Karpas-422 (cell line): ENCODE results near the gene DPCD. TPM values are rescaled to one million over a fixed set of nuclear protein-coding genes. Genes with fewer than 3 reads are reported as not detected.
"Not testable (repeated sequence)": the region's sequence is repeated elsewhere in the genome, so short reads cannot be mapped to it uniquely, and the experiment has no call there.

Experiments
- DNase-seq: peaks from one replicate; pipeline ENCODE4 v3.0.0-alpha.2; 2015
- H2AFZ ChIP-seq: fragments of 200-600 bp; sonication (generic); 2 replicates; pipeline ENCODE4 v1.6.1; 2014; ENCODE audit warnings: antibody characterized with exemption, low read length, mixed read lengths
- H3K27ac ChIP-seq: fragments of 200-600 bp; sonication (generic); 2 replicates; pipeline ENCODE4 v1.5.1; 2014; ENCODE audit warnings: mild to moderate bottlenecking, low read length, moderate library complexity
- H3K27me3 ChIP-seq: fragments of 200-600 bp; sonication (generic); 2 replicates; pipeline ENCODE4 v1.6.1; 2014; ENCODE audit warnings: low read length, mixed read lengths
- H3K36me3 ChIP-seq: fragments of 200-600 bp; sonication (generic); 2 replicates; pipeline ENCODE4 v1.6.1; 2014; ENCODE audit warnings: low read length, mixed read lengths; ENCODE audit not compliant: insufficient read depth
- H3K4me1 ChIP-seq: fragments of 200-600 bp; sonication (generic); 2 replicates; pipeline ENCODE4 v1.6.1; 2014; ENCODE audit warnings: mild to moderate bottlenecking, low read length, mixed read lengths
- H3K4me2 ChIP-seq: fragments of 200-600 bp; sonication (generic); 2 replicates; pipeline ENCODE4 v1.6.1; 2014; ENCODE audit warnings: low read length, low read depth, mild to moderate bottlenecking; ENCODE audit not compliant: poor library complexity, severe bottlenecking
- H3K4me3 ChIP-seq: fragments of 200-600 bp; sonication (generic); 2 replicates; pipeline ENCODE4 v1.5.1; 2014; ENCODE audit warnings: mild to moderate bottlenecking, antibody characterized with exemption, low read length, mixed read lengths
- H3K79me2 ChIP-seq: fragments of 200-600 bp; sonication (generic); 2 replicates; pipeline ENCODE4 v1.6.1; 2014; ENCODE audit warnings: mild to moderate bottlenecking, low read length, mixed read lengths
- H3K9ac ChIP-seq: fragments of 200-600 bp; sonication (generic); 2 replicates; pipeline ENCODE4 v1.6.0; 2014; ENCODE audit warnings: low read length
- H3K9me2 ChIP-seq: fragments of 200-600 bp; sonication (generic), shearing (Covaris generic); replicated peaks from 2 replicates; pipeline ENCODE4 v1.6.0; 2014; ENCODE audit warnings: mild to moderate bottlenecking, low read length, moderate library complexity; ENCODE audit not compliant: insufficient read depth
- H3K9me3 ChIP-seq: fragments of 300-700, 200-600 bp; sonication (generic); 2 replicates; pipeline ENCODE4 v1.6.1; 2014; ENCODE audit warnings: low read length, mixed read lengths
- H4K20me1 ChIP-seq: fragments of 200-600 bp; sonication (generic); 2 replicates; pipeline ENCODE4 v1.6.1; 2014; ENCODE audit warnings: mild to moderate bottlenecking, antibody characterized with exemption, low read length, low read depth; ENCODE audit not compliant: insufficient read depth
- total RNA-seq: library from RNA; depleted of rRNA; stranded (reverse); fragments of >200 nt; shearing (Covaris generic); gene quantifications from 2 replicates; pipeline ENCODE4 v1.2.3, GENCODE V29; 2014; ENCODE audit warnings: low replicate concordance

DPCD gene
- total RNA-seq, 1 experiment from 2014 or later, result 15.7 TPM

DNA sequence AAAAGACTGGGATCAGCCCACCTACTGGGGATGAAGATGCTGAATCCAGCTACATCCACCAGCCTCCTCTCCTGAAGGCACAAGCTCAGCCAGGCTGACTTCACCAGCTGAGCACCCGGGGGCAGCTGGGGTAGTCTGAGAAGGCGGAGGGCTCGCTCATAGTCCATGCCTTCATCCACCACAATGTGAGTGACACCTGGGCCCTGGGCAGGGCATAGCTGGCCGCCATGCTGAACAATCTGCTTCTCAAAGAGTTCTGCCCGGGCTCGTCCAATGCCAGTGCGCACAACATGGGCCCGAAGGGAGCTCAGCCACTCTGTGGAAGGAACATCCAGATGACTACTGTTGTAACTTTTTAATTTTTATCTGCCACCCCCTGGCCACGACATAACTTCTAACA is 2.3 kb upstream of the DPCD start:
- DNase-seq, result no peak
- Histone ChIP-seq H4K20me1 (no peaks in the 10 kb centered on the region), H2AFZ (no peak overlapping the region), H3K9ac (no peak overlapping the region), H3K4me2 (no peak overlapping the region), H3K9me3 (no peaks in the 10 kb centered on the region), H3K36me3 (no peaks in the 10 kb centered on the region), H3K9me2 (no peaks in the 10 kb centered on the region), H3K27ac (no peak overlapping the region), H3K4me1 (peaks cover 15% of the 10 kb centered on the region), H3K4me3 (no peak overlapping the region), H3K27me3 (no peaks in the 10 kb centered on the region), H3K79me2 (peaks cover 12% of the 10 kb centered on the region; the same call in 1 of the 2 replicates)

- H3K4me1 ChIP-seq, result peaks cover 24% of the 10 kb centered on the region
- H3K27ac ChIP-seq, result no peak overlapping the region
- H3K79me2 ChIP-seq, result peaks cover 12% of the 10 kb centered on the region; the same call in 1 of the 2 replicates
- H3K4me3 ChIP-seq, result peak overlapping the region; percentile 88
- H3K9me2 ChIP-seq, result no peaks in the 10 kb centered on the region
- no peak overlapping the region for H2AFZ ChIP-seq
- H3K27me3 ChIP-seq, result no peaks in the 10 kb centered on the region
- H4K20me1 ChIP-seq, result no peaks in the 10 kb centered on the region
- H3K4me2 ChIP-seq, result peak overlapping the region; percentile 78
- no peak for DNase-seq
- H3K36me3 ChIP-seq, result no peaks in the 10 kb centered on the region
- no peaks in the 10 kb centered on the region for H3K9me3 ChIP-seq
- peak overlapping the region; percentile 78 for H3K9ac ChIP-seq
Observed at GRCh38 chr10:101588879-101589278, 758 bp downstream of the DPCD start.

GRCh38 chr10:101593331-101593730 is 5.2 kb downstream of the DPCD start:
- not testable (repeated sequence) for H3K9me2 ChIP-seq, H2AFZ ChIP-seq, H3K79me2 ChIP-seq, H3K27me3 ChIP-seq, H3K9me3 ChIP-seq, H4K20me1 ChIP-seq, H3K36me3 ChIP-seq, H3K9ac ChIP-seq, DNase-seq, H3K4me3 ChIP-seq, H3K4me2 ChIP-seq, H3K27ac ChIP-seq
- peaks cover 17% of the 10 kb centered on the region for H3K4me1 ChIP-seq

- no peaks in the 10 kb centered on the region for H3K79me2 ChIP-seq
- no peak for DNase-seq
- no peak overlapping the region for H3K4me2 ChIP-seq
- H3K4me3 ChIP-seq, result no peak overlapping the region
- H2AFZ ChIP-seq, result no peak overlapping the region
- H3K9ac ChIP-seq, result no peak overlapping the region
- H3K36me3 ChIP-seq, result no peaks in the 10 kb centered on the region
- no peak overlapping the region for H3K27ac ChIP-seq
- H3K4me1 ChIP-seq, result peaks cover 11% of the 10 kb centered on the region
- H4K20me1 ChIP-seq, result no peaks in the 10 kb centered on the region
- no peaks in the 10 kb centered on the region for H3K27me3 ChIP-seq
- no peaks in the 10 kb centered on the region for H3K9me3 ChIP-seq
- H3K9me2 ChIP-seq, result no peaks in the 10 kb centered on the region
Observed at GRCh38 chr10:101595591-101596433, 7.7 kb downstream of the DPCD start.

- Histone ChIP-seq H3K9me2 (no peaks in the 10 kb centered on the region), H3K36me3 (no peaks in the 10 kb centered on the region), H3K4me3 (no peak overlapping the region), H4K20me1 (no peaks in the 10 kb centered on the region), H3K27me3 (no peaks in the 10 kb centered on the region), H3K4me1 (peaks cover 11% of the 10 kb centered on the region), H3K4me2 (no peak overlapping the region), H2AFZ (no peak overlapping the region), H3K9me3 (no peaks in the 10 kb centered on the region), H3K9ac (no peak overlapping the region), H3K79me2 (no peaks in the 10 kb centered on the region), H3K27ac (no peak overlapping the region)
- no peak for DNase-seq
Observed at GRCh38 chr10:101597091-101597900, 9.2 kb downstream of the DPCD start.

DNA sequence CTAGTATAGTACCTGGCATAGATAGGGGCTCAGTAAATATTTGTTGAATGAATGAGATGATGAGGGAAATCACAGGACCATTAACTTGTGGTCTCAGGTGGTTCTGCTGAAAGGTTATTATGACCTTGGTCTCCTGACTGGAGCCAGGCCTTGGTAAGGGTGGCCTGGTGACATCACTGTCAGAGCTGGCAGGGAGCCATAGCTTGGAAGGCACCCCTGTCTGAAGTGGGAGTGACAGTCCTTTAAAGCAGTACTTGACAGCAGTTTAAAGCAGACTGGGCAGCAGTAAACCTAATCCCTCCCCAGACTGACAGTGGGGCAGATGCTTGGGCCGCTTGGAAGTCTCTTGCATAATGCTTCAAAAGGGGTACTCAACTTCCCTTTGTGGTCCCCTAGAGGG is 13.4 kb downstream of the DPCD start:
- Histone ChIP-seq H3K4me3 (no peak overlapping the region), H3K9me2 (no peaks in the 10 kb centered on the region), H3K9me3 (no peaks in the 10 kb centered on the region), H2AFZ (no peak overlapping the region), H4K20me1 (no peaks in the 10 kb centered on the region), H3K4me1 (no peaks in the 10 kb centered on the region), H3K27me3 (no peaks in the 10 kb centered on the region), H3K4me2 (no peak overlapping the region), H3K27ac (no peak overlapping the region), H3K36me3 (no peaks in the 10 kb centered on the region), H3K9ac (no peak overlapping the region), H3K79me2 (no peaks in the 10 kb centered on the region)
- no peak for DNase-seq

- Histone ChIP-seq H4K20me1 (no peaks in the 10 kb centered on the region), H3K9ac (no peak overlapping the region), H3K27ac (no peak overlapping the region), H3K79me2 (no peaks in the 10 kb centered on the region), H3K9me3 (no peaks in the 10 kb centered on the region), H3K4me2 (no peak overlapping the region), H3K36me3 (no peaks in the 10 kb centered on the region), H3K9me2 (no peaks in the 10 kb centered on the region), H3K27me3 (no peaks in the 10 kb centered on the region), H2AFZ (no peak overlapping the region), H3K4me3 (no peak overlapping the region), H3K4me1 (no peaks in the 10 kb centered on the region)
- DNase-seq, result peak; percentile 86
Observed at GRCh38 chr10:101602761-101603398, 14.8 kb downstream of the DPCD start.

DNA sequence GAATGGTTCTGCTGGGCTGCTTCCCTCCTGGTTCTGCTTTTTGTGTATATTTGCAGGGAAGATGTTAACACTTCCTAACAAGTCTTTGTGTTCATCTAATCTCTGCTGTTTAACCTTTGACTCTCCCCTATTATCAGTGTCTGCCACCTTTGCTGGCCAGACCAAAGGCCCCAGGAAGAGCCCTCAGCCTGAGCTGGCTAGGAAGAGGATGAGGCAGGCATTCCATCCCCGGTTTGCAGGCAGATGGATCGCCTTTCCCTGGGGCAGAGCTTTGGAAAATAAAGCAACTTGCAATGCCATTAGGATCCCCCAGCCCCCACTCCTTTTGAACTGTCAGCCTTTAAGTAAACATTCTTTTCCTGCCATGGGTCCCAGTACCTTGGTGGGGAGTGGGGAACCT is 19.0 kb downstream of the DPCD start:
- Histone ChIP-seq H3K9ac (no peak overlapping the region), H3K4me2 (no peak overlapping the region), H3K9me2 (no peaks in the 10 kb centered on the region), H3K4me1 (no peaks in the 10 kb centered on the region), H3K36me3 (no peaks in the 10 kb centered on the region), H3K4me3 (no peak overlapping the region), H2AFZ (no peak overlapping the region), H3K27me3 (no peaks in the 10 kb centered on the region), H3K79me2 (no peaks in the 10 kb centered on the region), H3K9me3 (no peaks in the 10 kb centered on the region), H4K20me1 (no peaks in the 10 kb centered on the region), H3K27ac (no peak overlapping the region)
- DNase-seq, result no peak
